ENCODE measurements around the gene DENND4A.

The DENND4A gene

DNA sequence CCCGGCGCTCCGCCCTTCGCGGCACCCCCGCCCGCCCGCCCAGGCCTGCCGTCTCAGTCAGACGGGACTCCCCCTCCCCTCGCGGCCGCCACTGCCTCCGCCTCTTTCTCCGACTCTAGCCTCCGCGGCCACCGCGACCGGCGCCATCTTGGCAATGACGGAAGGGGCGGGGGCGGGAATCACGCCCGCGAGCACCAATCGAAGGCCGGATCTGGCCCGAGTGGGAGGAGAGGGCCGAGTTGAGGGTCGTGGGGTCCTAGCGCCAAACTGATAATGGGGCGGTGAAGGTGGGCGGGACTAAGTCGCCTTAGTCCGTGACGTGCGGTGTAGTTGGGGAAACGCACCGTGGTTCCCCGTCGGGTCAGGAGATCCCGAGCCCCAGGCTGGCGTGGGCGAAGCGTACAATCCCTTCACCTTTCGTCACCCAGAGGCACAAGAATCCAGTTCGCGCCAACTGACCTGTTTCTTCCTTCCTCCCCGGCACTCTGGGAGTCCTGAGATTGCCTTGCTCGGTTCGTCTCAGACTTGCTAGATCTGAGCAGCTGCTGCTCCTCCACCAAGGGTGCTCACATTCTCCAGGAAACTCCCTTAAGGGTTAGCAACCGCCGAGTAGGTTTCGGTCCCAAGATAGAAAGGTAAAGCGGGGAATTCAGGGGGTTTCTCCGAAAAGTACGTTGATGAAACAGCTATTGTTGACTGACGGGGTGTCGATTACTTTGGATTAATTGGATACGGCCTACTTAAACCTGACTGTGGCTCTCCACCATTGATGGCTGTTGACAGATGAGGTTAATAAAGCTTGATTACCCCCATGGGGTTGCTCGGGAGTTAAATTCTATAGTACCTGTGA is at the start of gene DENND4A:
Gene DENND4A, minus strand, starts transcription at position 156 of the 850 bp plus-strand sequence. CDS start 35,843 bp downstream, outside the sequence.
- DNase-seq (ENCODE audit: low read depth) = peak; percentile 94

DNA sequence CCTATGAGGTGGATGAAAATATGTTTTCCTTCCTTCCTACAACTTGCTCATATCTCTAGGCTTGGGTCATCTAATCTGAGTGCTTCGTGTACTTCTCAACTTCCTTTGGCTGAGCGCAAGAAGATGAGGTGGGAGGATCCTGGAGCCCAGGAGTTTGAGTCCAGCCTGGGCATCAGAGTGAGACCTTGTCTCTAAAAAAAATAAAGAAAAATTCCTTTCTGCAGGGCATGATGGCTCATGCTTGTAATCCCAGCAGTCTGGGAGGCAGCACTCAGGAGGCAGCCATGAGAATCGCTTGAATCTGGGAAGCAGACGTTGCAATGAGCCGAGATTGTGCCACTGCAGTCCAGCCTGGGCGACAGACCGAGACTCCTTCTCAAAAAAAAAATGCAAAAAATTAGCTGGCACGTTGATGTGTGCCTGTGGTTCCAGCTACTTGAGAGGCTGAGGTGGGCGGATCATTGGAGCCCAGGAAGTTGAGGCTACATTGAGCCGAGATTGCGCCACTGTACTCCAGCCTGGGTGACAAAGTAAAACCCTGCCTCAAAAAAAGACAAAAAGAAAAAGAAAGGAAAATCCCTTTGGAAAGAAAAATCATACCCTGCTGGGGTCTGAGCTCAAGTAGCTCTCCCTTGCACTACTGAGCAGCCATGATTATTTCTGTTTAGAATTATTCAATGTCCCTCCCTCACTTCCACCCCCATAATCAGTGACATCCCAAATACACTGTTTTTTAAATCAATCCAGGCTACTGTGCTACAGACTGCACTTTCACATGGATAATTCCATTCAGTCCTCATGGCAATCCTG is 49.2 kb upstream of the DENND4A start:
- no peak for DNase-seq (ENCODE audit: low read depth)

DNA sequence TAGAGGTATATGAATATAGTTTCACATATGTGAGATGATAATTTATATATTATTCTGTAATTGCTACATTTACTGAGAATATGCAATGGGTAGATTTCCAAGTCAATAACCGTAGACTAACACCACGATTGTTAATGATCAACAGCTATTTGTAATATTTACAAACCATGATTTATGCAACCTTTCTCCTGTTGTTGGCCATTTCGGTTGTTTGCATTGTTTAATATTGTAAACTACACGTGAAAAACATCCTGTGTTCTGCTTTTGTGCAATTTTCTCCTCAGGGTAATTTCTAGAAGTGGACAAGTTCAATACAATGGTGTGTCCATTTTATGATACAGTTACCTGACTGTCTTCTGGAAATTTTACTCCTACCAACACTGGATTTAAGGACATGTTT is 47.9 kb upstream of the DENND4A start:
- no peak for DNase-seq (ENCODE audit: low read depth)

DNA sequence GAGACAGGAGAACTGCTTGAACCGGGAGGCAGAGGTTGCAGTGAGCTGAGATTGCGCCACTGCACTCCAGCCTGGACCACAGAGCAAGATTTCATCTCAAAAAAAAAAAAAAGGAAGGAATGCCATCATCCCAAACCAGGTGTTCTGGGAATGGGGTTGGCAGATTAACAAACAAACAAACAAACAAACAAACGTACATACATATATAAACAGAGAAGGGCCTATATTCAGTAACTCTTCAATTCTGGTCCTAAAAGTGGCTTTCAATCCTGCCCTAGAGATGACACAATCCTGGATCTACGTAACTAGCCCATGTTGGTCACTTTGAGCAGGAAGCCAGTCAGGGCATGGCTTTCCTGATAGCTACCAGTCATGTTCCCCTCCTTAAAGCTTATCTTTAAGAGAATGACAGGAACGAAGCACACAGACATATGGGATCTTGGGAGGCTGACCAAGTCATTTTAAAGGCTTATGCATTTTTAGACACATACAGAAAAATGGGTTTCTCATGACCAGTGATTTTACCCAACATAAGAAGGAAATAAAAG is 47.3 kb upstream of the DENND4A start:
- DNase-seq (ENCODE audit: low read depth) = no peak

DNA sequence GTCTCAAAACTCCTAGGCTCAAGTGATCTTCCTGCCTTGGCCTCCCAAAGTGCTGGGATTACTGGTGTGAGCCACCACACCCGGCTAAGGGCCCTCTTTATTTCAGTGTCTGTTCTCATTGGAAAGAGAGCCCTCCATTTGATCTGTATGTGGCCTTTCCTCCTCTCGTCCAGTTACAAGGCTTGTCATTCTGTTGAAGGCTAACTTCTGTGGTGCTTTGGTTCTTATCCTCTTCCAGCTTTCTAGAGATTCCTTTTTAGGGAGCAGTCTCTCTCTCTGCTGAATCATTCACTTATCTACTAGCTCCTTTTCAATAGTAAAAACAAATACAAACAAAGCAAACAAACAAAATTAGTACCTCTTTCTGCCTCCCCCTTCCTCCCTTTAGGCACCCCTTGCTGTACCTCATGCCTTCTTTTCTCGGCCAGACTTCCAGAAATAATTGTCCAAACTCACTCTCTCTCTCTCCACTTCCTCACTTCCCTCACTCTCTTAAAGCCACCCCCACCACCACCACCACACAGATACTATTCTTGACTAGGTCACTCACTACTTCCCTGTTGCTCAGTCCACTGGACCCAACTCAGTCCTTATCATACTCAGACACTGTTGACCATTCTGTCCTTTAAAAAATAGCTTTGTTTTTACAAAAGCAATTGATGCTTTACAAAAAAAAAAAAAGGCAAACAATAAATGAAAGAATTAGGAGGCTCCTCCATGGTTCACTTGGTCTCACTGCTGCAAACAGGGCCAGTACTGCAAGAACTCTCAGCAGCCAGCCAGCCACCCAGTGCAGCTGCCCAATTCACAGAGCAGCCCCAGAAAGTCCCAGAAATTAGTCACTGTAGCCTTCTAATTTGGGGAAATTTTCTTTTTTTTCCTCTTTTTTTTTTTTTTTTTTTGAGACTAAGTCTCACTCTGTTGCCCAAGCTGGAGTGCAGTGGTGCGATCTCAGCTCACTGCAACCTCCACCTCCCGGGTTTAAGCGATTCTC is 45.5 kb upstream of the DENND4A start:
- no peak for DNase-seq (ENCODE audit: low read depth)

DNA sequence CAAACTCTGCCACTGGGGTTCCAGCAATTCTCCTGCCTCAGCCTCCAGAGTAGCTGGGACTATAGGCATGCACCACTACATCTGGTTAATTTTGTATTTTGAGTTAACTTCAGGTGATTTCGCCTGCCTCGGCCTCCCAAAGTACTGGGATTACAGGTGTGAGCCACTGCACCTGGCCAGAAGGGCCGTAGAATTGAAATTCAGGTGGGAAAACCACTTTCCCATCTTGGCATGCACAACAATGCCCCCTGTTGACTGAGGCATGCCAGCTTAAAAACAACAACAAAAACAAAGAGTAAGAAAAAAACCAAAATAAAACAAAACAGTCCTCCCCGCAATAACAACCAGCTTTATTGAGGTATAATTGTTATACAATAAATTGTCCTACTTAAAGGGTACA is 44.6 kb upstream of the DENND4A start:
- no peak for DNase-seq (ENCODE audit: low read depth)

DNA sequence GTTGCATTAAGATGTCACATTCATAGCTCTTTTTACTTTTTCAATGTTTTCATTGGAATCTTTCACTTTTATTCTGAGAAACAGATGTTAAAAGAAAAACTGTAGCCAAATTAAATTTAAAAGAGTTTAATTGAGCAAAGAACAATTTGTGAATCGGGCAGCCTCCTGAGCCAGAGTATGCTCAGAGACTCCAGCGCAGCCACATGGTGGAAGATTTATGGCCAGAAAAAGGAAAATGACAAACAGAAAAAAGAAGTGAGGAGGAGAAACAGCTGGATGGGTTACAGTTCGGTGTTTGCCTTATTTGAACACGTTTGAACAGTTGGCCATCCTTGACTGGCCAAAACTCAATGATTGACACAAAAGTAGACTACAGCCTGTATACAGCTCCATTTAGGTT is 43.4 kb upstream of the DENND4A start:
- no peak for DNase-seq (ENCODE audit: low read depth)

DNA sequence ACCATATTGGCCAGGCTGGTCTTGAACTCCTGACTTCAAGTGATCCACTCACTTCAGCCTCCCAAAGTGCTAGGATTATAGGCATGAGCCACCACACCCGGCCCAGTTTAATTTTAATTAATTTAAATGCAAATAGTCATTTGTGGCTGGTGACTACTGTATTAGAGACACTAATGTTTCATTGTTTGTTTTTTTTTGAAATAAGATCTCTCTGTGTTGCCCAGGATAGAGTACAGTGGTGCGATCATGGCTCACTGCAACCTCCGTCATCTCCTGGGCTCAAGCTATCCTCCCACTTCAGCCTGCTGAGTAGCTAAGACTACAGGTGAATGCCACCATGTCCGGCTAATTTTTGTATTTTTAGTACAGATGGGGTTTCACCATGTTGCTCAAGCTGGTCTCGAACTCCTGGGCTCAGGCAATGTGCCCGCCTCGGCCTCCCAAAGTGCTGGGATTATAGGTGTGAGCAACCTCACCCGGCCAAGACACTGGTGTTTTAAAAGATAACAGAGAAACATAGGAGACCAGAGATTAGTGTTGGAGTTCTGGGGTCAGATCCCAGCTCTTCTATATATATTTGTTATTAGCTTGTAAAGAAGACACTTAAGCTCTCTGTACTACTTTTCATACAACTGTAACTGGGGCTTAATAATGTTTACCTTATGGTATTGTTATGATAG is 42.6 kb upstream of the DENND4A start:
- DNase-seq (ENCODE audit: low read depth) = no peak

DNA sequence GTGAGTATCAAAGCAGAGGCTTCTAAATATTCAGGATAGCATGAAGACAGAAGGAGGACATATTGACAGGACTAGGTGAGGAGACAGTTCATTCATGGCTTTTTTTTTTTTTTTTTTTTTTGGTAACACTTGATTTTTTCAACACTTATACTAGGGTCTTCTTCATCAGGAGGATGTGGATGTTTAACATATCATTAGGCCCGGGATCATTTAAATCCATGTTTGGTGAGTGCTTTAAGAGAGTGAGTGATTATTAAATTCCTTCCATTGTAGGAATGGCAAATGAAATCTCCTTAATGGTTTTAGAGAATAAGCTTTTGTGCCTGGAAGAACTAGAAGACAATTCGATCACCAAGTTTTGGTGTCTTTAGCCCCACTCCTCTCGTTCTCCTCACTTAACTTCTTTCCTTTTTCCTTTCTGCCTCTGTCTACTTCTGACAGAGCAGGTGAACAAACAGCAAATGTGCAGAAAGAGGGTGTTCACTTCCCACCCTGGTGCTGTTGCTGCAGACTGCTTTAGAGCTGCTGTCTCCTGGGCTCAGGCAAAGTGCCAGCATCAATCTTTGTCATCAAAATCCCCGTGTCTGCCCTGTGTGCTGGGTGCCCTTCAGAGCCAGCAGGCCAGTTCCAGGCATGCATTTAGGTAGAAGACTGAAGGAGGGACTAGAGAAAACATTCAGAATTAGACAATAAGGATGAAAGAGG is 41.6 kb upstream of the DENND4A start:
- DNase-seq (ENCODE audit: low read depth) = no peak

DNA sequence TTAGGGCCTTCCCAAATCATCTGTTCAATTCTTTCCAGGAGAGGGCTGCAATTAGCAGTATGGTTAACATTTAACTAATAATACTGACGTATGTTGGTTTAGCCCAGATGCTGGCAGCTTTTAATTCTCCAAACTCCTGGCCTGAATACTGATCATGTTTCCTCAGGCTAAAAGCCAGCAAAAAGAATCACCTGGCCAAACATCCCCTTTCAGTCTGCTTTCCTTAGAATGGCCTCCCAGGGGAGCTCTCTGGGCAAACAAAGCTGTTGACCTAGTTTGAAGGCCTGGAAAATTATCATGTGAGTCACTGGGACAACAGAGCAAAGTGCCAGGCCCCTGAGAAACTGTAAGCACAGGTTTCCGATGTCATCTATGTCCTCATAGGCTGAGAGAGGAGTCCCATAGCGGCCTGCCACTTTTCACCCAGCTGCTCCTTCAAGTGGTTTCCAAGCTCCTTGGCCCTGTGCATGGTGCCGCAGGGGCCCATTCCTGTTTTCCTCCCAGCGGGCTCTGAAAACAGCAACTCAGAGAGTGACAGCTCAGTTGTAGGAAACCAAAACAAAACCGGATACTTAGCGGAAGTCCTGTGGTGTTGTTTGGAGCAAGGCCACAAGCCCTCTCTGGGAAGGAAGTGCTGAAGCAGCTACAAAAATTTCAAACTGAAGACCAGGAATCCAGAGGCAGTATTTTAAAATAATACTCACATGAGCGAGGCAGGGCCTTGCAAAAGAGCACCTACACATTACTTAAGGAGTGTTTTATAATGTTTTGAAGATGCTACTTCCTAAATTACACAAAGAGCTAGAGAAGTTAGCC is 40.7 kb upstream of the DENND4A start:
- DNase-seq (ENCODE audit: low read depth) = peak; percentile 85

DNA sequence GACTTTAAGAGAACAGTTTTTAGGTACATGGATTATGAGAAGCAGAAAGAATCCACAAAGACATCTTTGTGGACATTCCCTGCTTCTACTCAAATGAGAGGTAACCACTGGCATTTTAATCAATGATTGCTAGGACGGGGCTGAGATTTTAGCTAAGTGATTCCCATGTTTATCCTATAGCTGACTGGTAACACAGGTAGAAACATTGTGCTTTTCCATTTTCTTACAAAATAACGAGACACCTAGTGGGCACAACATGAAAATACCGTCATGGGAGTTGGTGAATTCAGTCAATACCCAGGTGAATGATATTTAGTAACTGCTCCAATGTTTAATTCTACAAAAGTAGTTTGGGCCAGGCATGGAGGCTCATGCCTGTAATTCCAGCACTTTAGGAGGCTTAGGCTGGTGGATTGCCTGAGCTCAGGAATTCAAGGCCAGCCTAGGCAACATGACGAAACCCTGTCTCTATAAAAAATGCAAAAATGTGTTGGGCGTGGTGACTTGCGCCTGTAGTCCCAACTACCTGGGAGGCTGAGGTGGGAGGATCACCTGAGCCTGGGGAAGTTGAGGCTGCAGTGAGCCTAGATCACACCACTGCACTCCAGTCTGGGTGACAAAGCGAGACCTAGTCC is 37.2 kb upstream of the DENND4A start:
- no peak for DNase-seq (ENCODE audit: low read depth)

DNA sequence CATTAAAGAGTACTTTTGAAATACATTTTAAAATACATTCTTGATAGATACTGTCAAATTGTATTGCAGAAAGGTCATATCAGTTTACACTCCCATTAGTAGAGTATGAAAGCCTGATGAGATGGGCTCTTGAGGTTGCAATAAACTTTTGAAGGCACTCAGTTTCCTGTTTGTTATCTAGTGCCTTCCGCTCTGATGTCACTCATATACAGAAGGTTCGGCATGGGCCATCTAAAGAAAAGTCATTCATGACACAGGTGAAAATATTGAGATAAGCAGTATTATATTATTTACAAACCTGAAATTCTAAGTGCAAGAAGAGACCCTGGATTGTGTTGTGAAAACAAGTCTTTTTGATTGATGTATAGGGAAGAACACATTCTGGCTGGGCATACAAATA is 36.5 kb upstream of the DENND4A start:
- no peak for DNase-seq (ENCODE audit: low read depth)

DNA sequence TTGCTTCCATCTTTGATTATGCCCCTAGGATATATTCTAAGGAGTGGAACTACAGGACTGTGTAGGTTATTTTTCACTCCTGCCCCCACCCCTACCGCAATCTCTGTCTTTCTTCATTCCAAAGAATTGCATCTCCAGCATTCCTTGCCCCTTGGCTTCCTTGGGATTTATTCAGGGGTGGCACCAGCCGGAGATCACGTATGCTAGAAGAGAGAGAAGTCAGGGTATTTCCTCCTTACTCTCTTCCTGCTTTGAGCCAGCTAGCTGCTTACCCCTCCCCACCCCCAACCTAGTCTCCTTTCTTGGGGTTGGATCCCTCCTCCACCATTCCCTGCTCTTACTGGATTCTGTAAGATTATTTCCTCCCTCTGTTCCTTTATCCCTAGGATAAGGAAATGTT is 35.0 kb upstream of the DENND4A start:
- DNase-seq (ENCODE audit: low read depth) = no peak

DNA sequence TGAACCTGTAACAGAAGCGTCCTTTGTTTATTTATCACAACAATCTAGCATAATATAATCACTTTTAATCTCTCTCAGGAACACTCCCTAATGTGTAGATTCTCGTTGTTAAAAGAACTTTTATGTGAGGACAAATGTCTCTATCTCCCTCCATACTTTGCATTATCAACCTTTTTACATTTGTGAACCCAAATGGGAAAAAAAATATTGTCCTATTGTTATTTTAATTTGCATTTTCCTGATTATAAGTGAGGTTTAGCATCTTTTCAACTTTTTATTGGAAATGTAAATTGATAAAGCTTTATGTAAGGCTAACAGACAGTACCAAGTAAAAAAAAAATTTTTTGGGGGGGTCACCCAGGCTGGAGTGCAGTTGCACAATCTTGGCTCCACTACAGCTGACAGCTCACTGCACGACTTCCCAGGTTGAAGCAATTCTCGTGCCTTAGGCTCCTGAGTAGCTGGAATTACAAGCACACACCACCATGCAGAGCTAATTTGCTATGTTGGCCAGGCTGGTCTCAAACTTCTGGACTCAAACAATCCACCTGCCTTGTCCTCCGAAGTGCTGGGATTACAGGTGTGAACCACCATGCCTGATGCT is 33.0 kb upstream of the DENND4A start:
- peak; percentile 57 for DNase-seq (ENCODE audit: low read depth)

DNA sequence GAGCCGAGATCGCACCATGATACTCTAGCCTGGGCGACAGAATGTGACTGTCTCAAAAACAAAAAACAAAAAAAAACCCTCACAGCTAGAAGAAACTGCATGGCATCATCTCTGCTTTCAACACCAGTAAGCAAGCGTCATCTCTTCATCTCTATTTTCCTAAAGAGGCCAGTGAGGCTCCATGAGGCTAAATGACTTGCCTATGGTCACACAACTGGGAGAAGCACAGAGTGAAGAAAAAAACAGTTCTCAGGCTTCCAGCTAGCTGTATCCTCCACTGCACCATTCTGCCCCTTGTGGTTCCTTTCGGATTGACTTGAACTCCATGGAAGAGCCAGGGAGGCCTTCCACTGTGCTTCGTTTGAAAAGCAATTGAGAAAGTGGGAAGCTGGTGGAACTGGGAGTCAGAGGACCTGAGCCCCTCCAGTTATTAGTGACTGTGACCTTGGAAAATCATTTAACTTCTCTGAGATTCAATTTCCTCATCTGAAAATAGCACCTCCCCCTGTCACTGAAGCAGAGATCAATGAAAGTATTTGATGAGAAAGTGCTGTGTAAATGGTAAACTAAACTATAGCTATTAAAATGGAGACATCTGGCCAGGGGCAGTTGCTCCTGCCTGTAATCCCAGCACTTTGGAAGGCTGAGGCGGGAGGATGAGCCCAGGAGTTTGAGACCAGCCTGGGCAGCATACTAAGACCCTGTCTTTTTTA is 32.1 kb upstream of the DENND4A start:
- DNase-seq (ENCODE audit: low read depth) = peak; percentile 39

DNA sequence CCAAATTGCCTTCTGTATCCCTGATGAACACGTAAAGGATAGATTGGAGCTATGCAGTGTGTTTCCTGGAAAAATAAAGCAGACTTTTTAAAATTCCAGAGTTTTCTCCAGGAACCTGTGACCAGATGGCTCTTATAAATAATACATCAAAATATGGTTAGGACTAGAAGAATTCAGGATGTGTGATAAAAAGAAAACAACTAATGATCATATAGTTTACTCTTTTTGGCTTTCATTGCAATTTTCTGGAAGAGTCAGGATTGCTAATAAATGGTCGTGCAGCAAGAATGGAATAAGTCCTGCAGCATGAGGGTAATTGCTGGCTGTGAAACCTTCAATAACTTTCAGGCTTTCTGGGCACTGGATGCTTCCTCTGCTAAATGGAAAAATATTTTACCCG is 30.2 kb upstream of the DENND4A start:
- no peak for DNase-seq (ENCODE audit: low read depth)

DNA sequence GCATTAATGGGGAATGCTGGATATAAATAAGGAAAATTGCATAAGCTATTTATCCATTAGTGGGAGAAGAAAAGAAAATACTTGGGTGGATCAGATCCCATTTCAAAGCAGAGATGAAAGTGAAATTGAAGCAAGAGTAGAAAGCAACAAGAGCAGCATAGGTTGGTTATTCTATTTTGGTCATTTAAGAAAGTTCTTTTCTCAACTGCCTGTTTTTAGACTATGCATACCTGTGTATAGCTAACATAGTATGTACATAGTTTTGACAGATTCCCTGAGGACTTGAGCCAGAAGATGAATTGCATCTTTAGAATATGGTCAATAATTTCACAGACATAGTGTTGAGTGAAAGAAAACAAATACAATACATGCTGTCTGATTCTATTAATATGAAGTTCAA is 29.0 kb upstream of the DENND4A start:
- DNase-seq (ENCODE audit: low read depth) = no peak

DNA sequence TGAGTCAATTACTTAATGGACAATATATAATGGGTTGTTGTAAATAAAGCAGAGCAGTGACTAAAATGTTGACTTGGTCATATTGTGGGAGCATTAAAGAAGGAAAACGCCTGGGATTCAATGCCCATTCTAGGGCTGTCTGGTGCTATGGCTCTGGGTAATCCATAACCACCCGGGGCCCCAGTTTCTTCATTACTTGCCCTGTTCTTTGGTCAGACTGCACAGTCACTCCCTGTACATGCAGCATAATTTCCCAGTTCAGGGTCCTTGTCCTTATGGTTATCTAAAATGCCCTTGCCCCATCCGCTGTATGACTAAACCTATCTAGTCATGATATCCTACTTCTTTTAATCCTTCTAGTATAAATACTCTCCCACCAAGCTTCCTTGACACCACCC is 27.5 kb upstream of the DENND4A start:
- DNase-seq (ENCODE audit: low read depth) = no peak
